Stimulated activated CD4-positive, alpha-beta T cell treated with anti-CD3 and anti-CD28 coated beads, Interleukin-15, amount 100 ng/mL, for 48 hours (primary cell): ENCODE data around the gene PHLPP1.
A peak's percentile ranks its signal among the peaks of the same experiment; 100 is the strongest.
"Not testable (repeated sequence)": the region's sequence is repeated elsewhere in the genome, so short reads cannot be mapped to it uniquely, and the experiment has no call there.

Experiments
- DNase-seq, 2 donors: peaks; one replicate each; pipeline ENCODE4 v3.0.0-alpha.2; 2020; ENCODE audit warnings: low read depth in 2 of 2

The PHLPP1 gene

GRCh38 chr18:62715436-62715758, at the start of gene PHLPP1:
PHLPP1 (plus strand) TSS chr18:62715541; CDS start chr18:62715684, 143 bp downstream.
- DNase-seq = peak in 1 of 2 donors; percentile 32

GRCh38 chr18:62669225-62669624, 46.1 kb upstream of the PHLPP1 start:
- no peak for DNase-seq

DNA sequence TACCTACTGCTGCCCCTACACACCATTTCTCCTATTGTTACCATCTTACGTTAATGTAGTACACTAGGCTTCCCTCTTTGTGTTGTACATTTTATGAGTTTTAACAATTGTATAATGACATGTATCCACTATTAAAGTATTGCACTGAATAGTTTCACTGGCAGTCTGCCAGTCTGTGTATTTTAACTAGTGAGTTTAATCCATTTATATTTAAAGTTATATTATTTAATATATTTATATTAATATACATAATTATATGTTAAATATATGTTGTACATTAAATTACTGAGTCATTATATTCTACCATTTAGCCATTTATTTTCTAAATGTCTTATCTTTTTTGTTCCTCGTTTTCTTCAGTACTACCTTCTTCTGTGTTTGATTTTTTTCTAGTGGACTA, 44.8 kb upstream of the PHLPP1 start:
- DNase-seq = no peak

DNA sequence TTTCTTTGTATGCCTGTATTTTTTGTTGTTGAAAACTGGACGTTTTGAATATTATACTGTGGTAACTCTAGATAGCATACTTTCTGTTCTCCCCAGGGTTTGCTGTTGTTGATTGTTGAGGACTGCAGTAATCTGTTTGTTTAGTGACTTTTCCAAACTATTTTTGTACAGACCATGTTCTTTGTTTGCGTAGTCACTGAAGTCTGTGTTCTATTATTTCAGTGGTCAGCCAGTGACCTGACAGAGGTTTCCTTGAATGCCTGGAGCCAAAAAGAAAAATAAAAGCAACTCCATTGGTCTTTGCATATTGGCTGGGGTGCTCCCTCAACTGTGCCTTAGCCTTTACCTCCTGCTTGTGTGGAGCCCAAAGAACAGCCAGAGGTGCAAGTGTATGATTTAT, 42.7 kb upstream of the PHLPP1 start:
- no peak for DNase-seq

DNA sequence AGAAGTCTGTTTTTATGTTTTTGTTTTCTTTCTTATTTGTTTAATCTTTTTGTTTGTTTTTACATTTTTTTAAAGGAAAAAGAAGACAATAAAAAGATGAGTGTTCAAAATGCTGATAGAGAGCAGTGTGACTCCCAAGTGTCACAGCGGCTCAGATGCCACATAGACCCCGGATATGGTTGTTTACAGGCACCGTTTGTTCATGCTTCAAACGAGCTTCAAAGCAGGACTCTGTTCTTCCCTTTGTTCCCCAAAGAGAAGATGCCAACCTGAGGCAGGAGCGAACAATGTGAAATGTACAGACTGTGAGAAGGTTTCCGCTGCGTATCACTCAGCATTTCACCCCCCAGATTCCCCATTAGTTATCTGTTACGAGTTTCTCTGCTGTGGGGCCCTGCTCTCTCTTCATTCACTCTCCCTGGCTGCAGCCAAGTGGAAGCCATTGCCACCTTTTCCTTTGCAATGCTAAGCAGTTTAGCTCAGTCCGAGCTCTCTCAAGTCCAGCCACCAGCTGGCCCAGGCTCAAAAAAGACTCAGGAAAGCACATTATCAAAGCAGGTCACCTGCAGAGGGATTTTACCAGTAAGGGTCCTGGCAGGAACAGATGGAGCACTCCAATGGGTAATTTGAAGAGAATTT, 36.4 kb upstream of the PHLPP1 start:
- DNase-seq = no peak

GRCh38 chr18:62682371-62682770, 33.0 kb upstream of the PHLPP1 start:
- no peak for DNase-seq

DNA sequence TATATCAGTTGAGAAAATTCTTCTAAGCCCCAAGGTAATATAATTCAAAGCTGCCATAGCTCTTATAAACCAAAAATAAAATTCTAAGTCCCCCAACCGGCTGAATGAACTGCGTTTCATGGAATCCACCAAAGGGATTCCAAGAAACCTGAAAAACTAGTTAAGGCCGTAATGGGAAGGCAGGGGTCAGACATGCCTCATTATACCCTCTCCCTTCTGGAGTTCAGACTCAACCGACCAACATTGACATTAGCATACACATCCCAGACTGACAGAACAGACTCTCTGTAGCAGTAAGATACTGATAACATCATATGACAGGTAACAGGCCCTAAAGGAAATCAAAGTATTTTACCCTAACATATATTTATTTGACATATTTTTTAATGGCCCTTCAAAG, 31.4 kb upstream of the PHLPP1 start:
- no peak for DNase-seq

DNA sequence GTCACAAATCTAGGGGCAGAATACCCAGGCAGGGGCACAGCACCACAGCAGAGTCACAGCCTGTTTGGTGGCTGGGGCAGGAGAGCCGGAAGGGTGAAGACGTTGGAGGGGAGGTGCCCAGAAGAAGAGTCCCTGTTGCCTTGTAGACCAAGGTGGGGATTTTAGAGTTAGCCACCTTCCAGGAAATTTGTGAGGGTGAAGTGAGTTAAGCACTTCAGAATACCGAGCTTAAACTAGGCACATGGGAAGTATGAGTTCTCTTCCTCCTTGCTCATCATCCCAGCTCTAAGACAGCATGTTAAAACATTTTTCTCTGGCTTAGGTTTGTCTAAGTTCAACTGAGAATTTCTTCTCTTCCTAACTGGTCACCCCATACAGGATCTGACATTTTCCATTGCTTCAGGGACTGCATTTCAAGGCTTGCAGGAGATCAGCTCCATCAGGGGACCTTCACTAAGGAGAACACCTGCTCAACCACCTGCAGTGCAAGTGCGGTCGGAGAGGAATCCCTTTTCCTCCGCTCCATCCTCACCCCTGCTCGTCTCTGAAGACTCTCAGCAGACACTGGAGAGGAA, 26.5 kb upstream of the PHLPP1 start:
- no peak for DNase-seq

GRCh38 chr18:62690236-62690815, 25.0 kb upstream of the PHLPP1 start:
- no peak for DNase-seq

DNA sequence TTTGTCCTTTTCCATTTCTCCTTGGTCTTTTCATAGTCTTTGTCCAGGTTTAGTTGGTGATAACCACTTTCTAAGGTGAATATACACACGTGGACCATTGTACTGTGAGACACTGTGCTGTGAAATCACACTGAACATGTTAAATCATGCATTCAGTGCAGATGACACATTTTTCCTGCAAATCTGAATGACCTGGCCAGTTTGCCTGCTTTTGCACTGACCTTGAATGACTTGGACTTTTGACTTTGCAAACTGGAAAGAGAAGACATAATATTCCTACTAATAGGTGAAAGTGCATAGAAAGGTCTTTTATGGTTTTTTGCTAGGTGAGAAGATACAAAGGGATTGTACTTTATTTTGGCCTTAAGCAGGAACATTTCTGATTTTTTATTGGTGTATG, 21.7 kb upstream of the PHLPP1 start:
- no peak for DNase-seq

- no peak for DNase-seq
These were observed 17.7 kb upstream of the PHLPP1 start for GRCh38 chr18:62697636-62698035.

GRCh38 chr18:62702259-62702658, 13.1 kb upstream of the PHLPP1 start:
- DNase-seq = no peak

GRCh38 chr18:62706879-62707278, 8.5 kb upstream of the PHLPP1 start:
- DNase-seq = not testable (repeated sequence)

- not testable (repeated sequence) for DNase-seq
These were observed 5.4 kb upstream of the PHLPP1 start for GRCh38 chr18:62709908-62710307.

DNA sequence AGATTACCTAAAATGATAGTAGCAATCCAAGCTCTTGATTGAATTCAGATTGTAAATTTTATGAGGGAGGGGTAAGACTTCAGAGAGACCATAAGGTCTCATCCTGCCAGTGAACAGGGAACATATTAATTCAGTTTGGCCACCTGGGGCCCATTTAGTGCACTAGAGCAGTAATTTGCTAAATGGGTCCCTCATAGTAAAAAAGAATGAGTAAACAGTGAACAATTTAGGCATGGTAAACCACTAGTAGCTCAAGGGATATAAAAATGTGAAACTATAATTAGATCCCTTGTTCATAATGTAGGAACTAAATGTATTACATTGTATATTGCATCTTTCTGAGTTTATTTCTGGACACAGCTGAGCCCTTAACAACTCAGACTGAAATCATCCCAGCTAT, 4.9 kb upstream of the PHLPP1 start:
- DNase-seq = no peak

- DNase-seq = no peak
These were observed 3.6 kb upstream of the PHLPP1 start for GRCh38 chr18:62711781-62712180.

GRCh38 chr18:62713651-62714247, 1.6 kb upstream of the PHLPP1 start:
- no peak for DNase-seq

- DNase-seq = peak; percentile 85 to 89
These were observed 488 bp upstream of the PHLPP1 start for GRCh38 chr18:62714671-62715435.

- DNase-seq = peak; percentile 36 to 49
These were observed 646 bp downstream of the PHLPP1 start for GRCh38 chr18:62715759-62716615.

DNA sequence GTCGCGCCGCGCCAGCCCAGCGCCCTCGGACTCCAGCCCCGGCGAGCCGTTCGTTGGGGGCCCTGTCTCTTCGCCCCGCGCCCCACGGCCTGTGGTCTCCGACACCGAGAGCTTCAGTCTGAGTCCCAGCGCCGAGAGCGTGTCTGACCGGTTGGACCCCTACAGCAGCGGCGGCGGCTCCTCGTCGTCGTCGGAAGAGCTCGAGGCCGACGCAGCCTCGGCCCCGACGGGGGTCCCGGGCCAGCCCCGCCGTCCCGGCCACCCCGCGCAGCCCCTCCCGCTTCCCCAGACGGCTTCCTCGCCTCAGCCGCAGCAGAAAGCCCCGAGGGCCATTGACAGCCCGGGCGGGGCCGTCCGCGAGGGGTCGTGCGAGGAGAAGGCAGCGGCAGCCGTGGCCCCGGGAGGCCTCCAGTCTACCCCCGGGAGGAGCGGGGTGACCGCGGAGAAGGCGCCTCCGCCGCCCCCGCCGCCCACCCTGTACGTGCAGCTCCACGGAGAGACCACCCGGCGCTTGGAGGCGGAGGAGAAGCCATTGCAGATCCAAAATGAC, 1.4 kb downstream of the PHLPP1 start:
- no peak for DNase-seq
